ENCODE results near the gene CLEC3A. TPM values are rescaled to one million over a fixed set of nuclear protein-coding genes. Genes with fewer than 3 reads are reported as not detected.
A peak's percentile ranks its signal among the peaks of the same experiment; 100 is the strongest.

Gene CLEC3A
- total and polyA plus RNA-seq, 4 donors = not detected

DNA sequence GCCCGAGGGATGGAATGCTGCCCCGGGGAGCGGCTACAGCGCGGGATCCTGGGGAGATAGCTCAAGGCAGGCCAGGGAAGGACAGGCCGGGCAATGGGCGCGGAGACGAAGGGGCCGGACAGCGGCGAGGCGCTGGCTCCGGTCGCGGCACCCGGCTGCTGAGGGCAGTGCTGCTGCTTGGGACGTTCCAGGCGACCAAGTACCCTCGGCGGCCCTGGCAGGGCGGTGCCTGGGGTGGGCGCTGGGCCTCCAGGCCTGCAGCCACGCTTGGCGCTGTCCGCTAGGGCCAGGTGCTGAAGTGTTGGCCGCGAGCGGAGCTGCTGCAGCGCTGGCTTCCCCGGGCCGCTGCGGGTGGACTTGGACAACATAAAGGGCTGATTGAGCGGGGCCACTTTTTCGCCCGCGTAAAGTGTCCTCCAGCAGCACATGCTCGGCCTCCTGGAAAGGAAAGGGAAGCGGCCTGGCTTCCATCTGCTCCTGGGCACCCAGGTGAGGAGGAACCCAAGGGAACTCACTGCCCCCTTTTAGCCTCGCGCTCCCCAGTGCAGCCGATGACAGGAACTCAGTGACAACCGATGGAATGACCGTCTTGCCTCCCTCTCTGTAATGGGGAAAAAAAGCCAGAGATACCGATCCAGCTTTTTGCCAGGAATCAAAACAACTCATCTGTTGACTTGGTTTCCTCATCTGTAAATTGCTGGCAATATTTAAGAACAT lies 23.7 kb downstream of the CLEC3A start:
- peaks cover 0 to 2% (median 0%) of the 10 kb centered on the region in 4 donors for H3K27me3 ChIP-seq (ENCODE audit: control insufficient read depth in 4 of 4, insufficient read depth in 4 of 4, low read length in 3 of 4)
- H3K4me1 ChIP-seq (ENCODE audit: control insufficient read depth in 4 of 4, insufficient read depth in 4 of 4, low read length in 3 of 4) = peaks cover 0 to 3% (median 0%) of the 10 kb centered on the region in 4 donors
- H3K27ac ChIP-seq (ENCODE audit: low read depth in 1 of 2, low read length in 2 of 2) = no peak overlapping the region
- peak; percentile 82 for DNase-seq (ENCODE audit: low spot score)
- H3K9ac ChIP-seq (ENCODE audit: low read depth in 1 of 2, low read length in 2 of 2) = no peak overlapping the region
- no peak overlapping the region for H3K4me3 ChIP-seq (ENCODE audit: low read depth in 1 of 3, low read length in 3 of 3)
- TF ChIP-seq, protein P1, sequence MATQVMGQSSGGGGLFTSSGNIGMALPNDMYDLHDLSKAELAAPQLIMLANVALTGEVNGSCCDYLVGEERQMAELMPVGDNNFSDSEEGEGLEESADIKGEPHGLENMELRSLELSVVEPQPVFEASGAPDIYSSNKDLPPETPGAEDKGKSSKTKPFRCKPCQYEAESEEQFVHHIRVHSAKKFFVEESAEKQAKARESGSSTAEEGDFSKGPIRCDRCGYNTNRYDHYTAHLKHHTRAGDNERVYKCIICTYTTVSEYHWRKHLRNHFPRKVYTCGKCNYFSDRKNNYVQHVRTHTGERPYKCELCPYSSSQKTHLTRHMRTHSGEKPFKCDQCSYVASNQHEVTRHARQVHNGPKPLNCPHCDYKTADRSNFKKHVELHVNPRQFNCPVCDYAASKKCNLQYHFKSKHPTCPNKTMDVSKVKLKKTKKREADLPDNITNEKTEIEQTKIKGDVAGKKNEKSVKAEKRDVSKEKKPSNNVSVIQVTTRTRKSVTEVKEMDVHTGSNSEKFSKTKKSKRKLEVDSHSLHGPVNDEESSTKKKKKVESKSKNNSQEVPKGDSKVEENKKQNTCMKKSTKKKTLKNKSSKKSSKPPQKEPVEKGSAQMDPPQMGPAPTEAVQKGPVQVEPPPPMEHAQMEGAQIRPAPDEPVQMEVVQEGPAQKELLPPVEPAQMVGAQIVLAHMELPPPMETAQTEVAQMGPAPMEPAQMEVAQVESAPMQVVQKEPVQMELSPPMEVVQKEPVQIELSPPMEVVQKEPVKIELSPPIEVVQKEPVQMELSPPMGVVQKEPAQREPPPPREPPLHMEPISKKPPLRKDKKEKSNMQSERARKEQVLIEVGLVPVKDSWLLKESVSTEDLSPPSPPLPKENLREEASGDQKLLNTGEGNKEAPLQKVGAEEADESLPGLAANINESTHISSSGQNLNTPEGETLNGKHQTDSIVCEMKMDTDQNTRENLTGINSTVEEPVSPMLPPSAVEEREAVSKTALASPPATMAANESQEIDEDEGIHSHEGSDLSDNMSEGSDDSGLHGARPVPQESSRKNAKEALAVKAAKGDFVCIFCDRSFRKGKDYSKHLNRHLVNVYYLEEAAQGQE (IDR thresholded peaks at IDR 0.05) = peak; percentile 99
- TF ChIP-seq, protein P2, sequence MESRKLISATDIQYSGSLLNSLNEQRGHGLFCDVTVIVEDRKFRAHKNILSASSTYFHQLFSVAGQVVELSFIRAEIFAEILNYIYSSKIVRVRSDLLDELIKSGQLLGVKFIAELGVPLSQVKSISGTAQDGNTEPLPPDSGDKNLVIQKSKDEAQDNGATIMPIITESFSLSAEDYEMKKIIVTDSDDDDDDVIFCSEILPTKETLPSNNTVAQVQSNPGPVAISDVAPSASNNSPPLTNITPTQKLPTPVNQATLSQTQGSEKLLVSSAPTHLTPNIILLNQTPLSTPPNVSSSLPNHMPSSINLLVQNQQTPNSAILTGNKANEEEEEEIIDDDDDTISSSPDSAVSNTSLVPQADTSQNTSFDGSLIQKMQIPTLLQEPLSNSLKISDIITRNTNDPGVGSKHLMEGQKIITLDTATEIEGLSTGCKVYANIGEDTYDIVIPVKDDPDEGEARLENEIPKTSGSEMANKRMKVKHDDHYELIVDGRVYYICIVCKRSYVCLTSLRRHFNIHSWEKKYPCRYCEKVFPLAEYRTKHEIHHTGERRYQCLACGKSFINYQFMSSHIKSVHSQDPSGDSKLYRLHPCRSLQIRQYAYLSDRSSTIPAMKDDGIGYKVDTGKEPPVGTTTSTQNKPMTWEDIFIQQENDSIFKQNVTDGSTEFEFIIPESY (IDR thresholded peaks at IDR 0.05) = no peak
- H3K9me3 ChIP-seq (ENCODE audit: control insufficient read depth in 4 of 4, low read length in 3 of 4) = no peaks in the 10 kb centered on the region
- 15% methylated on average over 45 of the region's 45 CpGs for WGBS
- no peaks in the 10 kb centered on the region for H3K36me3 ChIP-seq (ENCODE audit: control insufficient read depth in 4 of 4, insufficient read depth in 3 of 4, low read depth in 1 of 4, low read length in 3 of 4)

DNA sequence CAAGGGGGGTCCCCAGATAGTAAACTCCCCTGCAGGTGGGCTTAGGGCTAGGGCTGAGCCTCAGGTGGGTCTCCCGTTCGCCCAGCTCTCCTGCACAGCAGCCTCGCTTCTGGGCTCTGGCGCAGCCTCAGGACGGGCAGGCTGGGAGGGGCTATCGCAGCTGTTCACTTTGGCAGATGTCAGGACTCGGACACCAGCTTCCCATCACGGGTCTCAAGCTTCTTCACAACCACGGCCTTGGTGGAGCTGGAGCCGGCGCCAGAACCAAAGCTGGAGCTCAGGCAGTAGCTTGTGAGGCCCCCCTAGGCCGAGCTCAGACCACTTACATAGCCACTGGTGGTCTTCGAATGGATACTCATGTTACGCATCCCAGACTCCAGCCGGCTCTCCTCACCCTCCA lies 26.0 kb downstream of the CLEC3A start:
- Histone ChIP-seq H3K36me3 (ENCODE audit: control insufficient read depth in 4 of 4, insufficient read depth in 3 of 4, low read depth in 1 of 4, low read length in 3 of 4) (no peaks in the 10 kb centered on the region), H3K4me3 (ENCODE audit: low read depth in 1 of 3, low read length in 3 of 3) (no peak overlapping the region), H3K9ac (ENCODE audit: low read depth in 1 of 2, low read length in 2 of 2) (no peak overlapping the region), H3K9me3 (ENCODE audit: control insufficient read depth in 4 of 4, low read length in 3 of 4) (no peaks in the 10 kb centered on the region), H3K4me1 (ENCODE audit: control insufficient read depth in 4 of 4, insufficient read depth in 4 of 4, low read length in 3 of 4) (peaks cover 0 to 3% (median 0%) of the 10 kb centered on the region in 4 donors), H3K27me3 (ENCODE audit: control insufficient read depth in 4 of 4, insufficient read depth in 4 of 4, low read length in 3 of 4) (peaks cover 0 to 3% (median 0%) of the 10 kb centered on the region in 4 donors), H3K27ac (ENCODE audit: low read depth in 1 of 2, low read length in 2 of 2) (no peak overlapping the region)
- no peak for DNase-seq (ENCODE audit: low spot score)
- TF ChIP-seq TAF1 (conservative IDR thresholded peaks at IDR 0.05) (no peak), EGR1 (IDR thresholded peaks at IDR 0.05; ENCODE audit: low read depth in 2 of 2) (no peak), JUND (IDR thresholded peaks at IDR 0.05) (no peak)
- 81% methylated on average over 15 of the region's 15 CpGs for WGBS

DNA sequence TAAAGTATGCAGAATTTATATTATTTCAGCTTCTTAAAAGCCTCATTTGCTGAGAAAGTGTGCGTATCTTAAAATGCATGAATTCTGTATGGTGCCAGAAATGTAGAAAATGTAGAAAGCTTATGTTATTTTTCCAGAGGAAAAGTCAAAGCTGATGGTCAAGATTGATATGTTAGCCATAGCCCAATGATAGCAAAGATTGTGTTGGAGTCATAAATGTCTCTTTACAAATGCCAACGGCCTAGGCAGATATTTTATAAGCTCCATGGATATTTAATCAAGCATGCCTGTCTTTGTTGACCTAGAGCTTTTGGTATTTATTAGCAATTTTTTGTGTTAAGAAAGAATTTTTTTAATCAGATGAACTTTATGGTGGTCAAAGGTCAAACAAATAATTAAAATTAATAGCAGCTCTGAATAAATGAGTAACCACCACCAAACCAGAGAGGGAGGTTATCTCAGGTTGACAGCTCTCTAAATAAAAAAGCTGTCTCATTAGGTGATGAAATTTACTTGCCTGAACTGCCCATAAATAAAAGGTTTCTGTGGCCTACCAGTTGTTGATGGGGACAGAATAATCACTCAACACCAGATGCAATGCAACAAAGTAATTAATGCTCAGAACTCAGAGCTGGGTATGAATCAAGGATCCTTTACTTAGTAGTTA lies 28.5 kb downstream of the CLEC3A start:
- Histone ChIP-seq H3K27ac (ENCODE audit: low read depth in 1 of 2, low read length in 2 of 2) (no peak overlapping the region), H3K36me3 (ENCODE audit: control insufficient read depth in 4 of 4, insufficient read depth in 3 of 4, low read depth in 1 of 4, low read length in 3 of 4) (no peaks in the 10 kb centered on the region)
- DNase-seq (ENCODE audit: low spot score) = no peak

More for the DNA sequence above, 28.5 kb downstream of the CLEC3A start:
- Histone ChIP-seq H3K27me3 (ENCODE audit: control insufficient read depth in 4 of 4, insufficient read depth in 4 of 4, low read length in 3 of 4) (peaks cover 0 to 8% (median 0%) of the 10 kb centered on the region in 4 donors), H3K4me3 (ENCODE audit: low read depth in 1 of 3, low read length in 3 of 3) (no peak overlapping the region), H3K4me1 (ENCODE audit: control insufficient read depth in 4 of 4, insufficient read depth in 4 of 4, low read length in 3 of 4) (peaks cover 0 to 1% (median 0%) of the 10 kb centered on the region in 4 donors), H3K9ac (ENCODE audit: low read depth in 1 of 2, low read length in 2 of 2) (no peak overlapping the region), H3K9me3 (ENCODE audit: control insufficient read depth in 4 of 4, low read length in 3 of 4) (no peaks in the 10 kb centered on the region)
- WGBS = 72% methylated on average over 2 of the region's 2 CpGs
- no peak for TF ChIP-seq GABPA (IDR thresholded peaks at IDR 0.05 in 1 of 2, conservative IDR thresholded peaks at IDR 0.05 in 1 of 2)
- TF ChIP-seq HNF4A (conservative IDR thresholded peaks at IDR 0.05) = no peak

Data from liver (tissue), 9 donors.